Psoas muscle (tissue), 8 donors: Measurements from ENCODE around the gene RAB3D. TPM values are rescaled to one million over a fixed set of nuclear protein-coding genes. Genes with fewer than 3 reads are reported as not detected.

Experiments used
- ATAC-seq, 4 donors: fragments of 200-7000 bp; cut with Tn5 transposase; one replicate each; pipeline ENCODE4 v1.9.1; 2020; ENCODE audit warnings: moderate library complexity in 3 of 4, mild to moderate bottlenecking in 2 of 4
- DNase-seq, 2 donors: peaks; one replicate each; pipeline ENCODE4 v3.0.0-alpha.2; 2020
- H3K27ac ChIP-seq: fragments of 200-600 bp; one replicate; pipeline ENCODE4 v1.8.0; 2022
- H3K27me3 ChIP-seq, 3 donors: fragments of 200-600 bp in 1 of 3; one replicate each; pipeline versions ENCODE4 v1.6.1 to v1.8.0; 2013 to 2022; ENCODE audit warnings: low read length in 2 of 3, mild to moderate bottlenecking in 2 of 3, moderate library complexity in 1 of 3; ENCODE audit not compliant: insufficient read depth in 3 of 3
- H3K36me3 ChIP-seq, 2 donors: fragments of 200-600 bp in 1 of 2; one replicate each; pipeline versions ENCODE4 v1.6.1 to v1.8.0; 2013 to 2022; ENCODE audit warnings: low read depth in 1 of 2, mild to moderate bottlenecking in 1 of 2, moderate library complexity in 1 of 2; ENCODE audit not compliant: insufficient read depth in 1 of 2
- H3K4me1 ChIP-seq: fragments of 200-600 bp; one replicate; pipeline ENCODE4 v1.8.0; 2022
- H3K4me3 ChIP-seq: fragments of 200-600 bp; one replicate; pipeline ENCODE4 v1.8.0; 2022; ENCODE audit warnings: mild to moderate bottlenecking
- H3K9me3 ChIP-seq: fragments of 200-600 bp; one replicate; pipeline ENCODE4 v1.8.0; 2022
- WGBS, 3 donors: extraction: QIAGEN DNeasy Blood & Tissue Kit; methylation state at CpG; one replicate each; pipeline versions ENCODE4 v1.1.6 to v1.1.7; 2013; 5-methylcytosine and 5-hydroxymethylcytosine counted together
- intact Hi-C, 2 donors: fragments of 100-400 bp; cut with DNase I; formaldehyde crosslinking; loops; one replicate each; pipeline versions ENCODE4 v1.11.0 to v1.14.2; 2022
- polyA plus RNA-seq, 3 donors: library from polyadenylated mRNA; stranded (reverse); fragments of 200-250 nt; gene quantifications; one replicate each; pipeline ENCODE4 v1.2.3, GENCODE V29; 2013
- total RNA-seq, 4 donors: library from RNA; stranded (reverse); fragmentation: NEBNext Ultra II Directional in 2 of 4; extraction: Animal tissue kit (Norgen Biotek cat#: 25700) in 2 of 4; gene quantifications; one replicate each; pipeline versions ENCODE4 v1.2.1 to v1.2.4, GENCODE V29; 2021 to 2023
- TF ChIP-seq, protein P1 (sequence below): fragments of 200-600 bp; IDR thresholded peaks from one replicate; pipeline ENCODE4 v1.8.0; 2022; ENCODE audit warnings: antibody characterized with exemption
- donor health status: healthy with polysubstance abuse.
- donor health status: DM: no; HTN: no; CAD: no; lungs with moderate emphysema.
- donor health status: Bipolar disorder and iron deficiency.
- donor health status: healthy.
- donor health status: DM: yes; HTN: yes; CAD: no.
- donor health status: DM: no; HTN: no; CAD: no.
- donor health status: DM: no; HTN: no; CAD: no.
- donor health status: DM: yes; HTN: yes; CAD: no.

The RAB3D gene
- total and polyA plus RNA-seq, 7 donors: 1.1 to 5.6 (median 4.0) TPM

DNA sequence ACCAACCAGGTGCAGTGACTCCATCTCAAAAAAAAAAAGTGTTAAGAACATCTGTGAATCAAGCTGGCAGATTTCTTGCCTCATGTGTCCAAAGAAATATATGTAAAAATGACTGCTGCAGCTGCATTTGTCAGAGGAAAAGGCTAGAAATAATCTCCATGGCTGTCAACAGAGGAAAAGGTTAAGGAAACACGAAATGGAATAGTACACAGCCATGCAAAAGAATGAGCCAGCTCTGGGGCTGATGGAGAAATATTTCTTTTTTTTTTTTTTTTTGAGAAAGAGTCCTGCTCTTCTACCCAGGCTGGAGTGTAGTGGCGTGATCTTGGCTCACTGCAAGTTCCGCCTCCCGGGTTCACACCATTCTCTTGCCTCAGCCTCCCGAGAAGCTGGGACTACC lies 6.6 kb downstream of the RAB3D start:
- 93 to 94% (median 94%) methylated on average over 5 of the region's 5 CpGs for WGBS, 3 donors
- no peaks in the 10 kb centered on the region for H3K9me3 ChIP-seq
- no peaks in the 10 kb centered on the region for H3K27me3 ChIP-seq
- TF ChIP-seq, protein P1, sequence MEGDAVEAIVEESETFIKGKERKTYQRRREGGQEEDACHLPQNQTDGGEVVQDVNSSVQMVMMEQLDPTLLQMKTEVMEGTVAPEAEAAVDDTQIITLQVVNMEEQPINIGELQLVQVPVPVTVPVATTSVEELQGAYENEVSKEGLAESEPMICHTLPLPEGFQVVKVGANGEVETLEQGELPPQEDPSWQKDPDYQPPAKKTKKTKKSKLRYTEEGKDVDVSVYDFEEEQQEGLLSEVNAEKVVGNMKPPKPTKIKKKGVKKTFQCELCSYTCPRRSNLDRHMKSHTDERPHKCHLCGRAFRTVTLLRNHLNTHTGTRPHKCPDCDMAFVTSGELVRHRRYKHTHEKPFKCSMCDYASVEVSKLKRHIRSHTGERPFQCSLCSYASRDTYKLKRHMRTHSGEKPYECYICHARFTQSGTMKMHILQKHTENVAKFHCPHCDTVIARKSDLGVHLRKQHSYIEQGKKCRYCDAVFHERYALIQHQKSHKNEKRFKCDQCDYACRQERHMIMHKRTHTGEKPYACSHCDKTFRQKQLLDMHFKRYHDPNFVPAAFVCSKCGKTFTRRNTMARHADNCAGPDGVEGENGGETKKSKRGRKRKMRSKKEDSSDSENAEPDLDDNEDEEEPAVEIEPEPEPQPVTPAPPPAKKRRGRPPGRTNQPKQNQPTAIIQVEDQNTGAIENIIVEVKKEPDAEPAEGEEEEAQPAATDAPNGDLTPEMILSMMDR: no peak
- intact Hi-C loops: no loop called here
- no peak for DNase-seq
- ATAC-seq: no peak
- H3K4me1 ChIP-seq: no peaks in the 10 kb centered on the region
- H3K27ac ChIP-seq: no peak overlapping the region
- no peak overlapping the region for H3K4me3 ChIP-seq
- H3K36me3 ChIP-seq: peaks cover 4 to 84% of the 10 kb centered on the region in 2 donors

- ATAC-seq: no peak
- H3K4me1 ChIP-seq: no peaks in the 10 kb centered on the region
- DNase-seq: peak in 1 of 2 donors; percentile 4
- H3K36me3 ChIP-seq: peaks cover 4 to 89% of the 10 kb centered on the region in 2 donors
- H3K27me3 ChIP-seq: no peaks in the 10 kb centered on the region
- WGBS, 3 donors: 76 to 86% (median 84%) methylated on average over 4 of the region's 4 CpGs
- no peak overlapping the region for H3K4me3 ChIP-seq
- H3K9me3 ChIP-seq: no peaks in the 10 kb centered on the region
- H3K27ac ChIP-seq: no peak overlapping the region
- intact Hi-C loops: no loop called here
- TF ChIP-seq, protein P1: no peak
Measured at GRCh38 chr19:11331502-11331901, 8.0 kb downstream of the RAB3D start.

DNA sequence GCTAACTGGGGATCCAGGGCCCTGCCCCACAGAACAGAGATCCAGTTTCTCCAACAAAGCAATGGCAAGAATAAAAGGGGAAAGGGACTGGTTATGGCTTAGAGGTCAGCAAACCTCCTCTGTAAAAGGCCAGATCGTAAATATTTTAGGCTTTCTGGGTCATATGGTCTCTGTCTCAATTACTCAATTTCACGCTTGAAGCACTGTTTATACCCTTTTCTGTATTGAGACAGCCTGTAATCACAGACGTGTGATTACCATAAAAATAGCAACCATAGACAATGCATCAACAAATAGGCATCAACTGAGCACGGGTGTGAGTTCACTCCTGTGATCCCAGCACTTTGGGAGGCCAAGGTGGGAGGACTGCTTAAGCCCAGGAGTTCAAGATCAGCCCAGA lies 9.3 kb downstream of the RAB3D start:
- DNase-seq: no peak
- TF ChIP-seq, protein P1: no peak
- intact Hi-C loops: no loop called here
- Histone ChIP-seq H3K27me3 (no peaks in the 10 kb centered on the region), H3K4me1 (no peaks in the 10 kb centered on the region), H3K36me3 (peaks cover 2 to 81% of the 10 kb centered on the region in 2 donors), H3K27ac (no peak overlapping the region), H3K4me3 (no peak overlapping the region), H3K9me3 (no peaks in the 10 kb centered on the region)
- no peak for ATAC-seq
- WGBS, 3 donors: 58 to 64% (median 60%) methylated on average over 4 of the region's 4 CpGs

DNA sequence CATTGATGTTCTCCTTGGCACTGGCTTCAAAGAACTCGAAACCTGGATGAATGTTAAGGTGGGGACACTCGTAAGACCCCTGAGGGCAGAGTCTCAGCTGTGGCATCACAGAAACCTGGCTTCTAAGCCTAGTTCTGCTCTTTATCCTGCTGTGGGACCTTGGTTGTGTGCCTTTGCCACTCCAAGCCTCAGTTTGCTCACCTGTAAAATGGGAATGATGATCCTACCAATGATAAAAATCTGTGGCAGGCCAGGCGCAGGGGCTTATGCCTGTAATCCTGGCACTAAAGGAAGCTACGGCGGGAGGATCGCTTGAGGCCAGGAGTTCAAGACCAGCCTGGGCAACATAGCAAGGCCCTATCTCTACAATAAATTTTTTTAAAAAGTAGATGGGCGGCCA lies 13.9 kb downstream of the RAB3D start:
- no peak for ATAC-seq
- WGBS, 3 donors: 91 to 99% (median 92%) methylated on average over 7 of the region's 7 CpGs
- Histone ChIP-seq H3K4me1 (no peaks in the 10 kb centered on the region), H3K9me3 (no peaks in the 10 kb centered on the region), H3K27me3 (peaks cover 0 to 2% (median 0%) of the 10 kb centered on the region in 3 donors), H3K36me3 (peaks cover 0 to 37% of the 10 kb centered on the region in 2 donors), H3K4me3 (no peak overlapping the region), H3K27ac (no peak overlapping the region)
- intact Hi-C loops: no loop called here
- TF ChIP-seq, protein P1: no peak
- no peak for DNase-seq

- peaks cover 0 to 30% of the 10 kb centered on the region in 2 donors for H3K36me3 ChIP-seq
- no peaks in the 10 kb centered on the region for H3K4me1 ChIP-seq
- no peaks in the 10 kb centered on the region for H3K9me3 ChIP-seq
- intact Hi-C loops: no loop called here
- TF ChIP-seq, protein P1: no peak
- no peak for DNase-seq
- WGBS, 3 donors: 62 to 66% (median 62%) methylated on average over 16 to 17 of the region's 17 CpGs
- peak in 1 of 4 donors; percentile 4 for ATAC-seq
- H3K27ac ChIP-seq: peak overlapping the region; percentile 39
- no peak overlapping the region for H3K4me3 ChIP-seq
- H3K27me3 ChIP-seq: peaks cover 0 to 2% (median 0%) of the 10 kb centered on the region in 3 donors
Measured at GRCh38 chr19:11324748-11325389, 14.6 kb downstream of the RAB3D start.
